Neural crest cell (in vitro differentiated cells): ENCODE measurements around the gene APOC4. TPM values are rescaled to one million over a fixed set of nuclear protein-coding genes. Genes with fewer than 3 reads are reported as not detected.
A peak's percentile ranks its signal among the peaks of the same experiment; 100 is the strongest.
"Not testable (repeated sequence)": the region's sequence is repeated elsewhere in the genome, so short reads cannot be mapped to it uniquely, and the experiment has no call there.

Experiments used
- DNase-seq: peaks from one replicate; pipeline ENCODE4 v3.0.0; 2021; ENCODE audit warnings: low read depth, mixed read lengths, low spot score
- H3K27ac Mint-ChIP-seq: one replicate; pipeline ENCODE4 v1.8.0; 2021; ENCODE audit warnings: mild to moderate bottlenecking, mixed read lengths; ENCODE audit not compliant: unreplicated experiment
- H3K27me3 Mint-ChIP-seq: 2 replicates; pipeline ENCODE4 v1.8.0; 2021; ENCODE audit warnings: low read depth, mild to moderate bottlenecking, mixed read lengths
- H3K36me3 Mint-ChIP-seq: 2 replicates; pipeline ENCODE4 v1.8.0; 2021; ENCODE audit warnings: low read depth, mild to moderate bottlenecking, mixed read lengths
- H3K4me1 Mint-ChIP-seq: 2 replicates; pipeline ENCODE4 v1.8.0; 2021; ENCODE audit warnings: mixed read lengths
- H3K4me3 Mint-ChIP-seq: one replicate; pipeline ENCODE4 v1.8.0; 2021; ENCODE audit warnings: mild to moderate bottlenecking, mixed read lengths
- H3K9me3 Mint-ChIP-seq: 2 replicates; pipeline ENCODE4 v1.8.0; 2021; ENCODE audit warnings: mixed read lengths
- total RNA-seq: library from RNA; stranded (reverse); gene quantifications from 2 replicates; pipeline ENCODE4 v1.2.1, GENCODE V29; 2021
- TF ChIP-seq, protein P1 (sequence below): fragments of 200-600 bp; sonication (generic); conservative IDR thresholded peaks from 2 replicates; pipeline ENCODE4 v1.5.0; 2021; ENCODE audit warnings: antibody characterized with exemption, mild to moderate bottlenecking

Gene APOC4
- total RNA-seq, 1 donor from 2014 or later = not detected

DNA sequence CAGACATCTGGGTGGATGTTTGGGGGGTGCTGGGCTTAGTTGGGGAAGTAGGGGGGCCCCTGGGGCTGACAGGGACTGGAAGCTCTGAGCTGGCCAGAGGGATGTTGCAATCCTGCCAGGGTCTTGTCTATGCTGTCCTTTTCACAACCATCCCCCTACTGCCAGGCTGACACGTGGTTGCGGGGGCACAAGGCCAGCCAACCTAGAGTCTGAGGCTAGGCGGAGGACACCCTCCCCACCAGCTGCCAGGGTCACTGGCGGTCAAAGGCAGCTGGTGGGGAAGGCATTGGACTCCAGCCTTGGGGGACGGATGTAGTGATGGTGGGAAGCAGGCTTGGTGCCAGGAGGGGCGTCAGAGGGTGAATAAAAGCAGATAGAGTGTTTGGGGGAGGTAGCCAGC, 29.2 kb upstream of the APOC4 start:
- no peaks in the 10 kb centered on the region for H3K9me3 Mint-ChIP-seq
- no peaks in the 10 kb centered on the region for H3K36me3 Mint-ChIP-seq
- TF ChIP-seq, protein P1, sequence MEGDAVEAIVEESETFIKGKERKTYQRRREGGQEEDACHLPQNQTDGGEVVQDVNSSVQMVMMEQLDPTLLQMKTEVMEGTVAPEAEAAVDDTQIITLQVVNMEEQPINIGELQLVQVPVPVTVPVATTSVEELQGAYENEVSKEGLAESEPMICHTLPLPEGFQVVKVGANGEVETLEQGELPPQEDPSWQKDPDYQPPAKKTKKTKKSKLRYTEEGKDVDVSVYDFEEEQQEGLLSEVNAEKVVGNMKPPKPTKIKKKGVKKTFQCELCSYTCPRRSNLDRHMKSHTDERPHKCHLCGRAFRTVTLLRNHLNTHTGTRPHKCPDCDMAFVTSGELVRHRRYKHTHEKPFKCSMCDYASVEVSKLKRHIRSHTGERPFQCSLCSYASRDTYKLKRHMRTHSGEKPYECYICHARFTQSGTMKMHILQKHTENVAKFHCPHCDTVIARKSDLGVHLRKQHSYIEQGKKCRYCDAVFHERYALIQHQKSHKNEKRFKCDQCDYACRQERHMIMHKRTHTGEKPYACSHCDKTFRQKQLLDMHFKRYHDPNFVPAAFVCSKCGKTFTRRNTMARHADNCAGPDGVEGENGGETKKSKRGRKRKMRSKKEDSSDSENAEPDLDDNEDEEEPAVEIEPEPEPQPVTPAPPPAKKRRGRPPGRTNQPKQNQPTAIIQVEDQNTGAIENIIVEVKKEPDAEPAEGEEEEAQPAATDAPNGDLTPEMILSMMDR = no peak
- peaks cover 26% of the 10 kb centered on the region for H3K4me1 Mint-ChIP-seq
- peak overlapping the region; percentile 45 for H3K4me3 Mint-ChIP-seq
- peaks cover 10% of the 10 kb centered on the region for H3K27me3 Mint-ChIP-seq
- no peak overlapping the region for H3K27ac Mint-ChIP-seq
- no peak for DNase-seq

DNA sequence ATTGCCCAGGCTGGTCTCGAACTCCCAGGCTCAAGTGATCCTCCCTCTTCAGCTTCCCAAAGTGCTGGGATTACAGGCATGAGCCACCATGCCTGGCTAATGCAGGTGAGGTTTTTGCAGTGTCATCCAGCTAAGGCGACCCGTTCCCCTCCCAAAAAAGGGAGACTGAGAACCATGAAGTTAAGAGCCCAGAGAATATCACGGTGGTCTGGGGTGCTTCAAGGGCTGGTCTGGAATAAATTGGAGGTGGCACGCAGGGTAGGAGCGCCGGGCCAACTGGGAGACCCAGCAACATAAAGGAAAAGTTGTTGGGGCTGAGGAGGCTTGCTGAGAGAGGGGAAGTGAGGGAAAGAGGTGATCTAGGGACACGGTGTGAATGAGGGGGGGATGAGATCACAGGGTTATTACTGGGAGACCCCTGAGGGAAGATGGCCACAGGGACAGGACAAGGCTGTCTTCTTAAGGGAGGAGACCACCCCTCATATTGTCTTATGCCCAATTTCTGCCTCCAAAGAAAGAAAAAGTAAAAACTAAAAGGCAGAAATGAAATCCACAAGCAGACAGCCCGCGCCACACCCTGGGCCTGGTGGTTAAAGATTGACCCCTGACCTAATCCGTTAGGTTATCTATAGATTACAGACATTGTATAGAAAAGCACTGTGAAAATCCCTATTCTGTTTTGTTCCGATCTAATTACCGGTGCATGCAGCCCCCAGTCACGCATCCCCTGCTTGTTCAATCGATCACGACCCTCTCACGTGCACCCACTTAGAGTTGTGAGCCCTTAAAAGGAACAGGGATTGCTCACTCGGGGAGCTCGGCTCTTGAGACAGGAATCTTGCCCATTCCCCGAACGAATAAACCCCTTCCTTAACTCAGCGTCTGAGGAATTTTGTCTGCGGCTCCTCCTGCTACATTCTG, 28.3 kb upstream of the APOC4 start:
- peak overlapping the region; percentile 98 for H3K27ac Mint-ChIP-seq
- H3K9me3 Mint-ChIP-seq, DNase-seq, H3K36me3 Mint-ChIP-seq, H3K27me3 Mint-ChIP-seq: not testable (repeated sequence)
- H3K4me1 Mint-ChIP-seq = peaks cover 23% of the 10 kb centered on the region
- H3K4me3 Mint-ChIP-seq = peak overlapping the region; percentile 96

DNA sequence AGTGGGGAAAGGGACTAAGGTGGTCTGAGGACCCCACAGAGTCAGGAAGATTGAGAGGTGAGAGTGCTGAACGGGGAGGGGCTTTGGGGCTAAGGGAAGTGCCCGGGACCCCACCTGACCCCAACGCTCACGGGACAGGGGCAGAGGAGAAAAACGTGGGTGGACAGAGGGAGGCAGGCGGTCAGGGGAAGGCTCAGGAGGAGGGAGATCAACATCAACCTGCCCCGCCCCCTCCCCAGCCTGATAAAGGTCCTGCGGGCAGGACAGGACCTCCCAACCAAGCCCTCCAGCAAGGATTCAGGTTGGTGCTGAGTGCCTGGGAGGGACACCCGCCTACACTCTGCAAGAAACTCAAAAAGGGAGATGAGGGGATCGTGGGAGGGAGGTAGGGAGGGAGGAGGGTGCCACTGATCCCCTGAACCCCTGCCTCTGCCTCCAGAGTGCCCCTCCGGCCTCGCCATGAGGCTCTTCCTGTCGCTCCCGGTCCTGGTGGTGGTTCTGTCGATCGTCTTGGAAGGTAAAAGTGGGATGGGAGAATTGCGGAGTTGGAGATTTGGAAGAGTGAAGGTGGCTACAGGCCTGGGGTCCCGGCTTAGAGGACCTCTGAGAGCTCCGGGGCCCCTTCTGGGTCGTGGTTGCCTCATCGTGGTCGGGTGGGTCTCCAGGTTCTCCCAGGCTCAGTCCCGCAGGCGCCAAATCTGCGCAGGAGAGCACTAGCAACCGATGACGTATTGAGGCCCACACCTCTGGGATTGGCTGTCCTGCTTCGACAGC, 27.4 kb upstream of the APOC4 start, which contains the start of gene APOC1:
TSS of gene APOC1 (plus strand) at position 176 of the 774 bp plus-strand sequence. CDS start at position 460, 284 bp downstream.
- peaks cover 23% of the 10 kb centered on the region for H3K4me1 Mint-ChIP-seq
- H3K27ac Mint-ChIP-seq = peak within 1 kb of the TSS; percentile 98
- not testable (repeated sequence) for H3K27me3 Mint-ChIP-seq, H3K9me3 Mint-ChIP-seq, H3K36me3 Mint-ChIP-seq
- DNase-seq = peak; percentile 82
- H3K4me3 Mint-ChIP-seq = peak within 1 kb of the TSS; percentile 96

DNA sequence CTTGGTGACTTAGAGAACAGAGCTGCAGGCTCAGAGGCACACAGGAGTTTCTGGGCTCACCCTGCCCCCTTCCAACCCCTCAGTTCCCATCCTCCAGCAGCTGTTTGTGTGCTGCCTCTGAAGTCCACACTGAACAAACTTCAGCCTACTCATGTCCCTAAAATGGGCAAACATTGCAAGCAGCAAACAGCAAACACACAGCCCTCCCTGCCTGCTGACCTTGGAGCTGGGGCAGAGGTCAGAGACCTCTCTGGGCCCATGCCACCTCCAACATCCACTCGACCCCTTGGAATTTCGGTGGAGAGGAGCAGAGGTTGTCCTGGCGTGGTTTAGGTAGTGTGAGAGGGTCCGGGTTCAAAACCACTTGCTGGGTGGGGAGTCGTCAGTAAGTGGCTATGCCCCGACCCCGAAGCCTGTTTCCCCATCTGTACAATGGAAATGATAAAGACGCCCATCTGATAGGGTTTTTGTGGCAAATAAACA, 17.8 kb upstream of the APOC4 start:
- no peaks in the 10 kb centered on the region for H3K9me3 Mint-ChIP-seq
- H3K27ac Mint-ChIP-seq = no peak overlapping the region
- peaks cover 12% of the 10 kb centered on the region for H3K4me1 Mint-ChIP-seq
- no peak overlapping the region for H3K4me3 Mint-ChIP-seq
- TF ChIP-seq, protein P1 = no peak
- no peaks in the 10 kb centered on the region for H3K27me3 Mint-ChIP-seq
- DNase-seq = no peak
- H3K36me3 Mint-ChIP-seq = no peaks in the 10 kb centered on the region

DNA sequence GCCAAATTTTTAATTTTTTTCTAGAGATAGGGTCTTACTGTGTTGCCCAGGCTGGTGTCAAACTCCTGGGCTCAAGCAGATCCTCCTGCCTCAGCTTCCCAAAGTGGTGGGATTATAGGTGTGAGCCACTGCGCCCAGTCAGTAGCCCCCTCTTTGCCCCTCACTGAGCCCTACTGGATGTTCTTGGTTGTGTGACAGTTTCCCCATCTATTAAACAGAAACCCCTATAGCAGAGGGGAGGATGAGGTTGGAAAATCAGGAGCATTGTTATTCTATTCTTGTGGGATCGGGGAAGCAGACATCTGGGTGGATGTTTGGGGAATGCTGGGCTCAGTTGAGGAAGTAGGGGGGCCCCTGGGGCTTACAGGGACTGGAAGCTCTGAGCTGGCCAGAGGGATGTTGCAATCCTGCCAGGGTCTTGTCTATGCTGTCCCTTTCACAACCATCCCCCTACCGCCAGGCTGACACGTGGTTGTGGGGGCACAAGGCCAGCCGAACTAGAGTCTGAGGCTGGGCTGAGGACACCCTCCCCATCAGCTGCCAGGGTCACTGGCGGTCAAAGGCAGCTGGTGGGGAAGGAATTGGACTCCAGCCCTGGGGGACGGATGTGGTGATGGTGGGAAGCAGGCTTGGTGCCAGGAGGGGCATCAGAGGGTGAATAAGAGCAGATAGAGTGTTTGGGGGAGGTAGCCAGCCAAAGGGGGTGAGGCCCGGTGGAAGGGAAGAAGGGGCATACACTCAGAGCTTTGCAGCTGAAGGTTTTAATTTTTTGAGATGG, 16.7 kb upstream of the APOC4 start:
- H3K4me1 Mint-ChIP-seq = peaks cover 12% of the 10 kb centered on the region
- H3K4me3 Mint-ChIP-seq = no peak overlapping the region
- peak overlapping the region; percentile 43 for H3K27ac Mint-ChIP-seq
- H3K9me3 Mint-ChIP-seq = no peaks in the 10 kb centered on the region
- TF ChIP-seq, protein P1 = no peak
- H3K27me3 Mint-ChIP-seq = no peaks in the 10 kb centered on the region
- no peak for DNase-seq
- no peaks in the 10 kb centered on the region for H3K36me3 Mint-ChIP-seq

DNA sequence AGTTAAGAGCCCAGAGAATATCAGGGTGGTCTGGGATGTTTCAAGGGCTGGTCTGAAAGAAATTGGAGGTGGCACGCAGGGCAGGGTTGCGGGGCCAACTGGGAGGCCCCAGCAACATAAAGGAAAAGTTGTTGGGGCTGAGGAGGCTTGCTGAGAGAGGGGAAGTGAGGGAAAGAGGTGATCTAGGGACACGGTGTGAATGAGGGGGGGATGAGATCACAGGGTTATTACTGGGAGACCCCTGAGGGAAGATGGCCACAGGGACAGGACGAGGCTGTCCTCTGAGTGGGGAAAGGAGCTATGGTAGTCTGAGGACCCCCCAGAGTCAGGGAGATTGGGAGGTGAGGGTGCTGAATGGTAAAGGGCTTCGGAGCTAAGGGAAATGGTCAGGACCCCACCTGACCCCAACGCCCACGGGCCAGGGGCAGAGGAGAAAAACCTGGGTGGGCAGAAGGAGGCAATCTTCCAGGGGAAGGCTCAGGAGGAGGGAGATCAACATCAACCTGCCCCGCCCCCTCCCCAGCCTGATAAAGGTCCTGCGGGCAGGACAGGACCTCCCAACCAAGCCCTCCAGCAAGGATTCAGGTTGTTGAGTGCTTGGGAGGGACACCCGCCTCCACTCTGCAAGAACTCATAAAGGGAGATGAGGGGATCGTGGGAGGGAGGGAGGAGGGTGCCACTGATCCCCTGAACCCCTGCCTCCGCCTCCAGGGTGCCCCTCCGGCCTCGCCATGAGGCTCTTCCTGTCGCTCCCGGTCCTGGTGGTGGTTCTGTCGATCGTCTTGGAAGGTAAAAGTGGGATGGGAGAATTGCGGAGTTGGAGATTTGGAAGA, 15.6 kb upstream of the APOC4 start:
- not testable (repeated sequence) for H3K36me3 Mint-ChIP-seq, DNase-seq, H3K27me3 Mint-ChIP-seq, H3K4me3 Mint-ChIP-seq, H3K9me3 Mint-ChIP-seq
- H3K4me1 Mint-ChIP-seq = peaks cover 12% of the 10 kb centered on the region
- H3K27ac Mint-ChIP-seq = peak overlapping the region; percentile 67
